Tibial artery (tissue), 4 donors: ENCODE data around the gene TBC1D32.

Experiments
- DNase-seq, 2 donors: peaks; one replicate each; pipeline ENCODE4 v3.0.0-alpha.2; 2019
- H3K27ac ChIP-seq, 2 donors: fragments of 200-600 bp; sonication (generic) in 1 of 2; 1 replicate in 1 of 2; 2 replicates in 1 of 2; pipeline ENCODE4 v1.5.1; 2018 to 2019; ENCODE audit warnings: mild to moderate bottlenecking in 1 of 2
- H3K27me3 ChIP-seq, 2 donors: fragments of 200-600 bp; sonication (generic) in 1 of 2; one replicate each; pipeline versions ENCODE4 v1.5.1 to v1.6.0; 2016 to 2019
- H3K36me3 ChIP-seq, 3 donors: fragments of 200-600 bp; sonication (generic) in 2 of 3; one replicate each; pipeline ENCODE4 v1.5.1; 2016 to 2019; ENCODE audit warnings: mild to moderate bottlenecking in 2 of 3
- H3K4me1 ChIP-seq, 4 donors: fragments of 200-600 bp; sonication (generic) in 2 of 4; 1 replicate in 3 of 4; 2 replicates in 1 of 4; pipeline ENCODE4 v1.5.1; 2016 to 2019
- H3K4me3 ChIP-seq, 2 donors: fragments of 200-600 bp; sonication (generic) in 1 of 2; 1 replicate in 1 of 2; 2 replicates in 1 of 2; pipeline ENCODE4 v1.5.1; 2018 to 2019; ENCODE audit warnings: mild to moderate bottlenecking in 2 of 2
- H3K9me3 ChIP-seq, 3 donors: fragments of 200-600 bp; sonication (generic) in 1 of 3; one replicate each; pipeline ENCODE4 v1.5.1; 2016 to 2019
- intact Hi-C: fragments of 100-400 bp; cut with DNase I; formaldehyde crosslinking; loops from one replicate; pipeline ENCODE4 v1.15.0; 2023; ENCODE audit warnings: low total_unique reads
- TF ChIP-seq, protein P1 (sequence below), 2 experiments: fragments of 200-600 bp in 1 of 2; fragments of 450-650 bp in 1 of 2; IDR thresholded peaks; one replicate each; pipeline ENCODE4 v1.5.1; 2017 to 2019; ENCODE audit warnings: antibody characterized with exemption in 2 of 2, mild to moderate bottlenecking in 1 of 2, moderate library complexity in 1 of 2

The TBC1D32 gene

DNA sequence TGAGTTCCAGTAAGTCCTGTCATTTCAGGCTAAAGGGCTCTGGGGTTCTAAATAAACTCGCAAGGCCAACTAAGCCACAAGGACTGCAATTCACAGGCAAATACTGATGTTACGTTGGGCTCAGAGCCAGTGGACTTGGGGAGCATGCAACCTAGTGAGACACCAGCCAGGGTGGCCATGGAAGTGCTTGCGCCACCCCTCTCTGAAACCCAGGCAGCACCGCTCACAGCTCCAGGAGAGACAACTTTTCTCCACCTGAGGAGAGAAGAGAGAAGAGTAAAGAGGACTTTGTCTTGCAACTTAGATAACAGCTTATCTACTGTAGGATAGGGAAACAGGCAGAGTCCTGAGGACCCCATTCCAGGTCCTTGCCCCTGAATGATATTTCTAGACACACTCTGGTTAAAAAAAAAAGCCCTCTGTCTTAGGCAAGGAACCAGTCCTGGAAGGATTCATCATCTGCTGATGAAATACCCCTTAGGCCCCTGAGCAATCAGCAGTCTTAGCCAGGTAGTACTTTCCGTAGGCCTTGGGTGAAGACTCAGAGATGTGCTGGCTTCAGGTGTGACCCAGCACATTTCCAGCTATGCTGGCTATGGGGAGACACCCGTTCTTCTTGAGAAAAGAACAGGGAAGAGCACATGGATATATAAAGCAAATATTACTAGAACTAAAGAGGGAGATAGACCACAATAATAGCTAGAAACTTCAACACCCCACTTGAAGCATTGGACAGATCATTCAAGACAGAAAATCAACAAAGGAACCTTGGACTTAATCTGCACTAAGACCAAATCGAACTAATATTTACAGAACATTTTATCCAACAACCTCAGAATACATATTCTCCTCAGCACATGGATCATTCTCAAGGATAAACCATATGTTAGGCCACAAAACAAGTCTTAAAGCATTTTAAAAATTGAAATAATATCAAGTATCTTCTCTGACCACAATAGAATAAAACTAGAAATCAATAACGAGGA lies 31.5 kb upstream of the TBC1D32 start:
- H3K9me3 ChIP-seq, result no peaks in the 10 kb centered on the region
- intact Hi-C loops, result no loop called here
- H3K4me1 ChIP-seq, result no peaks in the 10 kb centered on the region
- H3K27ac ChIP-seq, result no peak overlapping the region
- H3K36me3 ChIP-seq, result no peaks in the 10 kb centered on the region
- H3K4me3 ChIP-seq, result no peak overlapping the region
- TF ChIP-seq, protein P1, sequence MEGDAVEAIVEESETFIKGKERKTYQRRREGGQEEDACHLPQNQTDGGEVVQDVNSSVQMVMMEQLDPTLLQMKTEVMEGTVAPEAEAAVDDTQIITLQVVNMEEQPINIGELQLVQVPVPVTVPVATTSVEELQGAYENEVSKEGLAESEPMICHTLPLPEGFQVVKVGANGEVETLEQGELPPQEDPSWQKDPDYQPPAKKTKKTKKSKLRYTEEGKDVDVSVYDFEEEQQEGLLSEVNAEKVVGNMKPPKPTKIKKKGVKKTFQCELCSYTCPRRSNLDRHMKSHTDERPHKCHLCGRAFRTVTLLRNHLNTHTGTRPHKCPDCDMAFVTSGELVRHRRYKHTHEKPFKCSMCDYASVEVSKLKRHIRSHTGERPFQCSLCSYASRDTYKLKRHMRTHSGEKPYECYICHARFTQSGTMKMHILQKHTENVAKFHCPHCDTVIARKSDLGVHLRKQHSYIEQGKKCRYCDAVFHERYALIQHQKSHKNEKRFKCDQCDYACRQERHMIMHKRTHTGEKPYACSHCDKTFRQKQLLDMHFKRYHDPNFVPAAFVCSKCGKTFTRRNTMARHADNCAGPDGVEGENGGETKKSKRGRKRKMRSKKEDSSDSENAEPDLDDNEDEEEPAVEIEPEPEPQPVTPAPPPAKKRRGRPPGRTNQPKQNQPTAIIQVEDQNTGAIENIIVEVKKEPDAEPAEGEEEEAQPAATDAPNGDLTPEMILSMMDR (IDR thresholded peaks at IDR 0.05), result no peak
- no peaks in the 10 kb centered on the region for H3K27me3 ChIP-seq
- no peak for DNase-seq

DNA sequence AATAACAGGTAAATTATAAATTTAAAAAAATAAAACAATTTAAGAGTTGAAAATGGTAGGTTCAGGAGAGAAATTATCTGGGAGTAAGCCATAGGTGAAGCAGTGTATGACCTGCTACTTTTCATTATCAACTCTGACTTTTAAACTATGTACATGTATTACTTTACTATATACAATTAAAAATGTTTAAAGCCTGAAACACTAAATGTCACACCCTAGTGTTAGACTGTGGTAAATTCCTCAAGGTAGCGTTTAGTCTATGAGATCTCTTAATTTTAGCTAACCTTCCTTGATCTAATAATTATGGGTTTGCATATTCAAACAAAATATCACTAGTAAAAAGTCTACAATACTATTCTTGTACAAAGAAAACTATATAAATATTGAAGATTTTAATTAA lies 22.3 kb upstream of the TBC1D32 start:
- Histone ChIP-seq H3K27ac (no peak overlapping the region), H3K4me1 (no peaks in the 10 kb centered on the region), H3K9me3 (no peaks in the 10 kb centered on the region), H3K36me3 (no peaks in the 10 kb centered on the region), H3K27me3 (no peaks in the 10 kb centered on the region), H3K4me3 (no peak overlapping the region)
- DNase-seq, result no peak
- TF ChIP-seq, protein P1 (IDR thresholded peaks at IDR 0.05), result no peak
- intact Hi-C loops, result no loop called here

DNA sequence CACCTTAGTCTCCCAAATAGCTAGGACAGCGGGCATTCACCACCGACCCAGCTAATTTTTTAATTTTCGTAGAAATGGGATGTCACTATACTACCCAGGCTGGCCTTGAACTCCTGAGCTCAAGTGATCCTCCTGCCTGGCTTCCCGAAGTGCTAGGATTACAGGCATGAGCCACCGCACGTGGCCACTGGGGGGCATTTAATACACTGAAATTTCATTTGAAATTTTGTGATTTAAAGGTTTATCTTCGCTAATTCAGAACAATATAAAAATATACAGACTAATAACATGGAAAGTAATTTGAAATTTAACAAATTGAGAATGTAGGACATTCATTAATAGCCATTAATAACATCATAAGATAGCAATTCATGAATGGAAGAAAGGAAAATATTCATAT lies 20.5 kb upstream of the TBC1D32 start:
- no peak overlapping the region for H3K27ac ChIP-seq
- no peaks in the 10 kb centered on the region for H3K4me1 ChIP-seq
- no peaks in the 10 kb centered on the region for H3K9me3 ChIP-seq
- no peak overlapping the region for H3K4me3 ChIP-seq
- TF ChIP-seq, protein P1 (IDR thresholded peaks at IDR 0.05), result no peak
- intact Hi-C loops, result no loop called here
- no peaks in the 10 kb centered on the region for H3K27me3 ChIP-seq
- H3K36me3 ChIP-seq, result no peaks in the 10 kb centered on the region
- DNase-seq, result no peak

DNA sequence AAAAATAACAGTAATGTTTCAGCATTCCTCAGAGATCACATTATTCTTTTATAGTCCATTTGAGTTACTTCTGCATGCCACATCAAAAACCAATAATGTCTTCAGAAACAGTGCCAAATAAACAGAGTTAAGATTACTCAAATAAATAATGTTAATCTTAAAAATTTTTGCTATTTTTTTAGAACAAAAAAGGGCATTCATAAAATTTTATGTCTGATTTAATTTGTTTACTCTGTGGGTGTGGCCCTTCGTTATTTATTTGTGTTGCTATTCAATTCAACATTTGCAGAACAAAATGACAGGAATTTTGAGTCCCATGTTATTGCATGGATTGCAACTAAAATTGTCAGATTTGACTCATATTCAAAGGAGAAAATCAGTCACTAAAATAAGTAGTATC lies 18.7 kb upstream of the TBC1D32 start:
- Histone ChIP-seq H3K36me3 (no peaks in the 10 kb centered on the region), H3K4me1 (no peaks in the 10 kb centered on the region), H3K4me3 (no peak overlapping the region), H3K9me3 (no peaks in the 10 kb centered on the region), H3K27ac (no peak overlapping the region), H3K27me3 (no peaks in the 10 kb centered on the region)
- TF ChIP-seq, protein P1 (IDR thresholded peaks at IDR 0.05), result no peak
- intact Hi-C loops, result no loop called here
- no peak for DNase-seq

DNA sequence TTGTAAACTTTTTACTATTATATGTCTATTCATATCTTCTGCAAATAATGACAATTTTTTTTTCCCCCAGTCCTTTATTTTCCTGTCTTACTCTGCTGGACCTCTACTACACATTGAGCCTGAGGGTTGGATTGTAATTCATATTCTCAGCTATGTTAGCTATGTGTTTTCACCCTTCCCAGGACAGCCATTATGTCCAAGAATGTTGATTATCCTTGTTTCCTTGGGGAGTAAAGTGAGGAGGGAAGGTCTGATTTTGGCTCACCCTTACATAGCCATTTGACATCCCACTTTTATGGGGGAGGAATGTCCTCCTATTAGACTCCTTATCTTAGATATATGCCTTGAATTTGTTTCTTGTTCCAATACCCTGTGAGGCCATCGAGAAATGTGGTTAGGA lies 17.6 kb upstream of the TBC1D32 start:
- intact Hi-C loops, result no loop called here
- Histone ChIP-seq H3K27ac (no peak overlapping the region), H3K9me3 (no peaks in the 10 kb centered on the region), H3K4me1 (no peaks in the 10 kb centered on the region), H3K4me3 (no peak overlapping the region), H3K27me3 (no peaks in the 10 kb centered on the region), H3K36me3 (no peaks in the 10 kb centered on the region)
- no peak for DNase-seq
- TF ChIP-seq, protein P1 (IDR thresholded peaks at IDR 0.05), result no peak
